SU-DHL-6 (cell line): ENCODE results near the gene CDK6.

Source experiments
- EZH2phosphoT487 ChIP-seq: fragments of 200-600 bp; sonication (generic), shearing (Covaris generic); conservative IDR thresholded peaks from 2 replicates; pipeline ENCODE4 v1.6.1; 2018; ENCODE audit warnings: mild to moderate bottlenecking, antibody characterized with exemption, low read length, moderate library complexity, mixed read lengths
- TF ChIP-seq, protein P1 (sequence below): fragments of 200-600 bp; sonication (generic); IDR thresholded peaks from one replicate; pipeline ENCODE4 v1.5.1; 2017; ENCODE audit warnings: antibody characterized with exemption, mild to moderate bottlenecking, low read length, moderate library complexity; ENCODE audit not compliant: insufficient read depth, poor library complexity, severe bottlenecking

DNA sequence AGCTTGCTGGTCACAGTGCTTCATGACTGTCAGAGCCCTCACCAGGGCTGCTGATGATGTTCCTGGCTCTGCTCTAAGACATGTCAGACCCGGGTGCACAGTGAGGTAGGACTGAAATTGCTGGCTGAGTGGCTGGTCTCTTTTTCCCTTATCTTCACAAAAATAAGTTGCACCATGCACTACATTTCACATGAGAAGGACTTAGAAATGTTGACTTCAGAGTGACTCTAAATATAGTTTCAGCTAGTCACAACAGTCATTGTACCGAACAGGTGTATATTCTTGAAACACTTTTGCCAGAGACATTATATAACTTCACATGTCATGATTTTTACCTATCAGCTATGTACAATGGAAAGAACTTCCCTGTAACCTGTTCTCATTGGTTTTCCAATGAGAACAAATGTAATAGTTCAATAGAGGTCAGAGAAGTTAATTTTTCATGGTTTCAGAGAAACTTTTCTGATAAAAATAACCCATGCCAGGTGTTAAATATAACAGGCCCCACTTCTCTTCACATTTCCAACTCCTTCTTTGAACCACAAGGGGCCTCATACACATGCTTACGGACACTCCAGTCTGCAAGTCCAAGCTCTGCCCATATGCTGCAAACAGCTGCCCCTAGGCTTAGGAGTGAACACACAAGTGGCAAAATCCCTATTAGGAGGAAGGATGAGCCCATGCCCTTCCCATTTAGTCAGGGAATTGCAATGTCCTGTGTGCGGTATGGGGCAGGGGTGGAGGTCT is 115.6 kb downstream of the CDK6 start:
- TF ChIP-seq, protein P1, sequence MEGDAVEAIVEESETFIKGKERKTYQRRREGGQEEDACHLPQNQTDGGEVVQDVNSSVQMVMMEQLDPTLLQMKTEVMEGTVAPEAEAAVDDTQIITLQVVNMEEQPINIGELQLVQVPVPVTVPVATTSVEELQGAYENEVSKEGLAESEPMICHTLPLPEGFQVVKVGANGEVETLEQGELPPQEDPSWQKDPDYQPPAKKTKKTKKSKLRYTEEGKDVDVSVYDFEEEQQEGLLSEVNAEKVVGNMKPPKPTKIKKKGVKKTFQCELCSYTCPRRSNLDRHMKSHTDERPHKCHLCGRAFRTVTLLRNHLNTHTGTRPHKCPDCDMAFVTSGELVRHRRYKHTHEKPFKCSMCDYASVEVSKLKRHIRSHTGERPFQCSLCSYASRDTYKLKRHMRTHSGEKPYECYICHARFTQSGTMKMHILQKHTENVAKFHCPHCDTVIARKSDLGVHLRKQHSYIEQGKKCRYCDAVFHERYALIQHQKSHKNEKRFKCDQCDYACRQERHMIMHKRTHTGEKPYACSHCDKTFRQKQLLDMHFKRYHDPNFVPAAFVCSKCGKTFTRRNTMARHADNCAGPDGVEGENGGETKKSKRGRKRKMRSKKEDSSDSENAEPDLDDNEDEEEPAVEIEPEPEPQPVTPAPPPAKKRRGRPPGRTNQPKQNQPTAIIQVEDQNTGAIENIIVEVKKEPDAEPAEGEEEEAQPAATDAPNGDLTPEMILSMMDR: no peak
- TF ChIP-seq EZH2phosphoT487: no peak
